NT2/D1 (cell line): ENCODE results near the gene FZR1.
A peak's percentile ranks its signal among the peaks of the same experiment; 100 is the strongest.

Experiments used
- DNase-seq: peaks from one replicate; pipeline ENCODE4 v3.0.0-alpha.2; 2011; ENCODE audit warnings: low read depth, low spot score
- H3K27me3 ChIP-seq: 2 replicates; pipeline ENCODE4 v1.6.0; 2011; ENCODE audit warnings: mild to moderate bottlenecking; ENCODE audit not compliant: insufficient read length, insufficient read depth
- H3K36me3 ChIP-seq: 2 replicates; pipeline ENCODE4 v1.6.1; 2011; ENCODE audit warnings: mild to moderate bottlenecking, low read length, mixed read lengths; ENCODE audit not compliant: insufficient read depth, insufficient read length
- H3K4me1 ChIP-seq: 2 replicates; pipeline ENCODE4 v1.5.1; 2011; ENCODE audit not compliant: insufficient read depth, insufficient read length
- H3K4me3 ChIP-seq: 2 replicates; pipeline ENCODE4 v1.5.1; 2011; ENCODE audit warnings: low read depth; ENCODE audit not compliant: insufficient read length
- H3K9ac ChIP-seq: 2 replicates; pipeline ENCODE4 v1.6.0; 2011; ENCODE audit warnings: low read depth; ENCODE audit not compliant: insufficient read length
- H3K9me3 ChIP-seq: 2 replicates; pipeline ENCODE4 v1.5.1; 2011; ENCODE audit warnings: mild to moderate bottlenecking, low read length; ENCODE audit not compliant: insufficient read depth
- SUZ12 ChIP-seq: IDR thresholded peaks from 2 replicates; pipeline ENCODE4 v1.6.1; 2011; ENCODE audit not compliant: insufficient read length, insufficient read depth; ENCODE audit errors: extremely low read depth
- YY1 ChIP-seq: IDR thresholded peaks from 2 replicates; pipeline ENCODE4 v1.6.1; 2011; ENCODE audit not compliant: insufficient read length, insufficient read depth
- ZNF274 ChIP-seq: IDR thresholded peaks from 2 replicates; pipeline ENCODE4 v1.6.1; 2011; ENCODE audit warnings: mild to moderate bottlenecking, low read depth, low read length

Gene FZR1

DNA sequence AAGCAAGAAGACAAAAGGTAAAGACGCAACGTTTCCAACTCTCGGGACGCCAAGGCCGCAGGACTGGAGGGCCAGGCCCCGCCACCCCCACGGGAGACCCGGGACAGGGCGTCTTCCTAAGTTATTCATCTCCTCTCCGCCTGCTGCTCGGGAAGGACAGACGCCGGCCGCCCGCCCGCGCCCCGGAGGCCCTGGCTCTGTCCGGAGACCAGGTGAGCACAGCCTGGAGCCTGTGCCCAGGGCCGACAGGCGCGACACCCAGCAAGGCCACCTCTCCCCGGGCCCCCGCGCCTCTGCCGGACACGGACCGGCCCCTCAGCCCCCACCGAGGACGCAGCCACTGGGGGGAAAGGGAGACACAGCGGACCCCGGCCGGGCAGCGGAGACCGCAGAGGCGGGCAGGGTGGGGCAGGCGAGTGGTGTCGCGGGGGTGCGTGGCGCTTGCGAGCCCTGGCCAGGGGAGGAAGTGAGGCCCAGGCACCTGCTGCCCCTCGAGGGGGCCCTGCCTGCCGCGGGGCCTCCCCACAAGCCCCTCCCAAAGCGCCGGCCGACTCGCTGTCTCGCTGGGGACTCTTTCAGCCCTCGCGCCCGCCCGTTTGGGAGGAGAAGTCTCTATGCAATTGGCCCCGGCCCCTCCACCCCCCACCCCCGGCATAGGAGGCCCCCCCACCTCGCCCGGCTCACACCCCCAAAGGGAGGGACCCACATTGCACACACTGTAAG lies 43.0 kb upstream of the FZR1 start:
- TF ChIP-seq YY1 = no peak
- no peak for TF ChIP-seq SUZ12
- TF ChIP-seq ZNF274 = no peak
- Histone ChIP-seq H3K9me3 (peaks cover 11% of the 10 kb centered on the region; the same call in 1 of the 2 replicates), H3K27me3 (peaks cover 3% of the 10 kb centered on the region), H3K4me3 (no peak overlapping the region), H3K4me1 (peaks cover 11% of the 10 kb centered on the region), H3K36me3 (peaks cover 3% of the 10 kb centered on the region), H3K9ac (no peak overlapping the region)
- no peak for DNase-seq

DNA sequence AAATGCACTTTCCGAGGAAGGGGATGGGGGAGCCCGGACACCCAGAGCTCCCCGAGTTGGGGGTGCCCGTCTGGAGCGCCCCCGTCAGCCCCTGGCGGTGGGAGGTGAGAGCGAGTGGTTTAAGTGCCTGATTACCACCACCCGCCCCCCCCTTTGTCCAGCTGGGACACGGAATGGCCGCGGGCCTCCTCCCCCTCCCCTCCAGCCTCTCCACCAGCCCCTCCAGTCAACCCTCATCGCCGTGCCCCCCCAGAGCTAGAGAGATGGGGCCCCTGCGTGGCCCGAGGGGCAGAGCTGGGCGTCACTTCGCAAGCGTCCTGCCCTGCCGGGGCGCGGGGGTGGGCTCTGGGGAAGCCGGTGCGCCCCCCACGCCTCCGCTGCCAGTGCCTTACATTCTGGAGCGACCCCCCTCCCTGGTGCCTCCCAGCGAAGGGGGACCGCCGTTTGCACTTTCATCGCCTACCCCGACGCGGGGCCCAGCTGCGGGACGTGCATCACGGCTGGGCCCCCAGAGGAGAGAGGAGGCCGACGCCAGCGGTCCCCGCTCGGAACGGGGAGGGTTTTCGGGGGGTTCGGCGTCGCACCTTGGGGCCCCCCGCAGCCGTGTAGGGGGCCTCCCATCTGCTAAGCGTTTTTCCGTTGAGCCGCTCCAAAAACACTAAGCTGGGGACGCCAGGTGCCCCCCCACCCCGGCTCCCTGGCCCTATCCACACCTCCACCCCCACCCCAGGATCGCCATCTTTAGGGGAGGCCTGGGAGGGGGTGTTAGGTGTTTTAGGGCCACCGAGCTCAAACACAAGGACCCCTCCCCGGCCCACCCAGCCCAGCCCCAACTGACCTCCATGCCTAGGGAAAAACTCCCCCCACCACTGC lies 42.2 kb upstream of the FZR1 start:
- peaks cover 3% of the 10 kb centered on the region for H3K27me3 ChIP-seq
- H3K9me3 ChIP-seq = peaks cover 13% of the 10 kb centered on the region; the same call in 1 of the 2 replicates
- no peak overlapping the region for H3K4me3 ChIP-seq
- peak overlapping the region; percentile 10 for H3K9ac ChIP-seq
- peaks cover 3% of the 10 kb centered on the region for H3K36me3 ChIP-seq
- no peak for DNase-seq
- TF ChIP-seq SUZ12 = no peak
- no peak for TF ChIP-seq YY1
- no peak for TF ChIP-seq ZNF274
- H3K4me1 ChIP-seq = peaks cover 8% of the 10 kb centered on the region

DNA sequence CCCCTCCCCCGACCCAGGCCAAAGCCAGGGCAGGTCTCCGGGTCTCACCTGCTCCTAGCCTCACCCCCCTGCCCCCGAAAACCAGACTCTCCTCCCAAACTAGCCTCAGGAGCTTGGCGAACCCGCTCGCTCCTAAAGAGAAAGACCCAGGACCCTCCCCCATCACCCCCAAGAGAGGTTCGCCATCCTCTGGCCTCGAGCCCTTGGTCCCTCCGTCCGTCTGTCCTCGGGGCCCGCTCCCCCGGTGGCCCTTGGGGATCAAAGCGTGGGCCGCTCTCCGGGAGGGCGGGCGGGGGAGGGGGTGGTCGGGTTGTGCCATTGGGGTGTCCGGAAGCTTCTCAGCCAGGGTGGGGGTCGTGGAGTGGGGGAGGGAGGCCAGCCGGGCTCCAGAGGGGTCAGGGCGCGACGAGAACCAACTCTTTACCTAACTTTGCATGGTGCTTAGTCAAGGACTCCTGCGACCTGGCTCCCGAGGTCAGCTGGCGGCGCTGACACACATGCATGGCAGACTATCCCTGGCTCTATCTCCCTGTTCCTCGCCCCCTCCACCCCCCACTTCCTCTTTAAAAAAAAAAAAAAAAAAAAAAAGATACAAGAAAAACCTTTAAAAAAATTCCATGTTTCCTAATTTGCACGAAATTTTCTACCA lies 41.4 kb upstream of the FZR1 start:
- no peak for TF ChIP-seq YY1
- TF ChIP-seq SUZ12 = no peak
- TF ChIP-seq ZNF274 = no peak
- Histone ChIP-seq H3K36me3 (peaks cover 3% of the 10 kb centered on the region), H3K27me3 (peaks cover 3% of the 10 kb centered on the region), H3K9me3 (peaks cover 13% of the 10 kb centered on the region; the same call in 1 of the 2 replicates), H3K4me1 (peaks cover 4% of the 10 kb centered on the region), H3K9ac (no peak overlapping the region), H3K4me3 (no peak overlapping the region)
- DNase-seq = no peak

DNA sequence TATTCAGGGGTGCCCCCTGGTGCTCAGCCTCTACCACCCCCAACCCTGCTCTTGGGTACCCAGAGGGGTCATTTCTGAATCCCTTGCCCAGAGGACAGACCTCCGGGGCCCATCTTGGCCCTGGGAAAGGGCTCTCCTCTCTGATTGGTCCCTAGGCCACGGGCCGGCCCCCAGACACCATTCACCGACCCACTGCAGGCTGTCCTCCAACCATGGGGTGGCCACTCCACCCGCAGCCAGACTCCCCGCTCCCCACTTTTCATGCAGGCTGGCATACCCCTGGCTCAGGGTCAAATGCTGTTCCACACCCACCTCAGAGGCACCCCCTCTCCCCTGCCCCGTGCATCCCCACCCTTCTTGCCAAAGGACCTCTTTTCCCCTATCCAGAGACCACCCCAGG lies 40.6 kb upstream of the FZR1 start:
- H3K27me3 ChIP-seq = peaks cover 3% of the 10 kb centered on the region

DNA sequence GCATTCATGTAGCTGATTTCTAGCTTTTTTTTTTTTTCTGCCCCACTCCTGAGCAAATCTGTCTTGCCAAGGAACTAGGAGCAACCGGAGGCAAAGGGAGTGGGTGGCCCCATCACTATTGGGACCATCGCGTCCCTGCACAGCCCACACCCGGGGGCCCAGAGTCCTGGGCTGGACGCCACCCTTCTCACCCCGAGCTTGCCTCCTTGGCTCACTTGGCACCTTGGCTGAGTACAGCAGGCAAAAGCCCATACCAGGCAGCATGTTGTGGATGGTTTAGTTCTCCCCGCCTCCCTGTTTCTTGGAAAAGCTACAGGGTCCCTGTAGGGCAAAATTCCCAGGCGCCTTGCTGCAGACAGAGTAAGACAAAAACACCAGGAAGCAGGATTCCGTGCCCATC lies 39.5 kb upstream of the FZR1 start:
- Histone ChIP-seq H3K4me3 (no peak overlapping the region), H3K9me3 (peaks cover 13% of the 10 kb centered on the region; the same call in 1 of the 2 replicates), H3K27me3 (peaks cover 3% of the 10 kb centered on the region), H3K4me1 (peaks cover 9% of the 10 kb centered on the region), H3K36me3 (peaks cover 3% of the 10 kb centered on the region), H3K9ac (no peak overlapping the region)
- no peak for TF ChIP-seq YY1
- TF ChIP-seq ZNF274 = no peak
- TF ChIP-seq SUZ12 = no peak
- DNase-seq = no peak

More for the DNA sequence above, 40.6 kb upstream of the FZR1 start:
- no peak for DNase-seq
- Histone ChIP-seq H3K9me3 (peaks cover 13% of the 10 kb centered on the region; the same call in 1 of the 2 replicates), H3K4me1 (peaks cover 6% of the 10 kb centered on the region), H3K9ac (no peak overlapping the region), H3K4me3 (no peak overlapping the region), H3K36me3 (peaks cover 3% of the 10 kb centered on the region)
- TF ChIP-seq SUZ12 (no peak), YY1 (no peak), ZNF274 (no peak)

DNA sequence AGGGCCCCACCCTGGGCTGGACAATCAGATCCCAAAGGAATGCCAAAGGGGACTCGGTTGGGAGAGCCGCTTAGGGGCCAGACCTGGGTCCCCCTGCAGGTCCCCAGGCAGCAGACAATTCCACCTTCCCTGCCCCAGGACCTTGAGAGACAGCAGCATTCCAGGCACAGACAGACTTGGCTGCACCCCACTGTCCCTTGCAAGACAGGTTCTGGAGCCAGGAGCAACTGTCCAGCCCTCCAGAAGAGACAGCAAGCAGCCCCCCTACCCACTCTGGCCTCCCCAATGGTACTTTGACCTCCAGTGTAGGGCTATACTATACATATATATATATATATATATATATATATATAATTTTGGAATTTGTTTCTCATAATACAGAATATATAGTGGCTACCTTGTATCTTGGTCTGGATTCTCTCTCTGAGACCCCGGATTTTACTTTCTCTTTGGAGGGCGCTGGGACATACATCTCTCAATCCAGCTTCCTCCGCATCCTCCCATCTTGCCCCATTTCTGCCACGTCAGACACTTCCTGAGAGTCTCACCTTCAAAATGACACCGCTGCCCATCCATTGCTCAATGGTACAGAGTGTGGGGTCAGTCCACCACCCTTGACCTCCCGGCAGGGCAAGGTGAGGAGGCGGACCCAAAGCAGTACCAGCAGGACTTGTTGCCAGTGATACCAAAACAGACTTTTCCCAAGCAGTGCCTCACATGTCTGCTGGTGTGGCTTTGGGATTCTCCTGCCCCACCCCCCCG lies 38.5 kb upstream of the FZR1 start:
- H3K4me3 ChIP-seq = no peak overlapping the region
- peaks cover 13% of the 10 kb centered on the region for H3K4me1 ChIP-seq
- H3K9ac ChIP-seq = no peak overlapping the region
- peaks cover 13% of the 10 kb centered on the region; the same call in 1 of the 2 replicates for H3K9me3 ChIP-seq
- no peaks in the 10 kb centered on the region for H3K27me3 ChIP-seq
- TF ChIP-seq SUZ12 = no peak
- TF ChIP-seq ZNF274 = no peak
- TF ChIP-seq YY1 = no peak
- H3K36me3 ChIP-seq = peaks cover 3% of the 10 kb centered on the region
- DNase-seq = no peak
